ENCODE data around the gene LRR1.
"Not testable (repeated sequence)": the region's sequence is repeated elsewhere in the genome, so short reads cannot be mapped to it uniquely, and the experiment has no call there.

DNA sequence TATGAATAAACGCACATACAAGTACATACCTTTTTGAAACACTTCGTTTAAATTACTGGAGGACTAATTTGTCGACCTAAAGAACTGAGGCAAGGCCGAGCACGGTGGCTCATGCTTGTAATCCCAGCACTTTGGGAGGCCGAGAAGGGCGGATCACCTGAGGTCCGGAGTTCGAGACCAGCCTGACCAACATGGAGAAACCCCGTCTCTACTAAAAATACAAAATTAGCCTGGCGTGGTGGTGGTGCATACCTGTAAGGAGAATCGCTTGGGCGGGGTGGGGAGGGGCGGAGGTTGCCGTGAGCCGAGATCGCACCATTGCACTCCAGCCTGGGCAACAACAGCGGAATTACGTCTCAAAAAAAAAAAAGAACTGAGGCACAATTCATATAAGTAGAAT lies 20.5 kb downstream of the LRR1 start:
- TF ChIP-seq, protein P1, sequence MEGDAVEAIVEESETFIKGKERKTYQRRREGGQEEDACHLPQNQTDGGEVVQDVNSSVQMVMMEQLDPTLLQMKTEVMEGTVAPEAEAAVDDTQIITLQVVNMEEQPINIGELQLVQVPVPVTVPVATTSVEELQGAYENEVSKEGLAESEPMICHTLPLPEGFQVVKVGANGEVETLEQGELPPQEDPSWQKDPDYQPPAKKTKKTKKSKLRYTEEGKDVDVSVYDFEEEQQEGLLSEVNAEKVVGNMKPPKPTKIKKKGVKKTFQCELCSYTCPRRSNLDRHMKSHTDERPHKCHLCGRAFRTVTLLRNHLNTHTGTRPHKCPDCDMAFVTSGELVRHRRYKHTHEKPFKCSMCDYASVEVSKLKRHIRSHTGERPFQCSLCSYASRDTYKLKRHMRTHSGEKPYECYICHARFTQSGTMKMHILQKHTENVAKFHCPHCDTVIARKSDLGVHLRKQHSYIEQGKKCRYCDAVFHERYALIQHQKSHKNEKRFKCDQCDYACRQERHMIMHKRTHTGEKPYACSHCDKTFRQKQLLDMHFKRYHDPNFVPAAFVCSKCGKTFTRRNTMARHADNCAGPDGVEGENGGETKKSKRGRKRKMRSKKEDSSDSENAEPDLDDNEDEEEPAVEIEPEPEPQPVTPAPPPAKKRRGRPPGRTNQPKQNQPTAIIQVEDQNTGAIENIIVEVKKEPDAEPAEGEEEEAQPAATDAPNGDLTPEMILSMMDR (IDR thresholded peaks at IDR 0.05; ENCODE audit: low read depth, low read length, missing input control) = not testable (repeated sequence)
- TF ChIP-seq RAD21 (IDR thresholded peaks at IDR 0.05); JUND (IDR thresholded peaks at IDR 0.05); SP1 (IDR thresholded peaks at IDR 0.05); GABPA (IDR thresholded peaks at IDR 0.05 in 1 of 2, conservative IDR thresholded peaks at IDR 0.05 in 1 of 2): not testable (repeated sequence)
- TF ChIP-seq, protein P2, sequence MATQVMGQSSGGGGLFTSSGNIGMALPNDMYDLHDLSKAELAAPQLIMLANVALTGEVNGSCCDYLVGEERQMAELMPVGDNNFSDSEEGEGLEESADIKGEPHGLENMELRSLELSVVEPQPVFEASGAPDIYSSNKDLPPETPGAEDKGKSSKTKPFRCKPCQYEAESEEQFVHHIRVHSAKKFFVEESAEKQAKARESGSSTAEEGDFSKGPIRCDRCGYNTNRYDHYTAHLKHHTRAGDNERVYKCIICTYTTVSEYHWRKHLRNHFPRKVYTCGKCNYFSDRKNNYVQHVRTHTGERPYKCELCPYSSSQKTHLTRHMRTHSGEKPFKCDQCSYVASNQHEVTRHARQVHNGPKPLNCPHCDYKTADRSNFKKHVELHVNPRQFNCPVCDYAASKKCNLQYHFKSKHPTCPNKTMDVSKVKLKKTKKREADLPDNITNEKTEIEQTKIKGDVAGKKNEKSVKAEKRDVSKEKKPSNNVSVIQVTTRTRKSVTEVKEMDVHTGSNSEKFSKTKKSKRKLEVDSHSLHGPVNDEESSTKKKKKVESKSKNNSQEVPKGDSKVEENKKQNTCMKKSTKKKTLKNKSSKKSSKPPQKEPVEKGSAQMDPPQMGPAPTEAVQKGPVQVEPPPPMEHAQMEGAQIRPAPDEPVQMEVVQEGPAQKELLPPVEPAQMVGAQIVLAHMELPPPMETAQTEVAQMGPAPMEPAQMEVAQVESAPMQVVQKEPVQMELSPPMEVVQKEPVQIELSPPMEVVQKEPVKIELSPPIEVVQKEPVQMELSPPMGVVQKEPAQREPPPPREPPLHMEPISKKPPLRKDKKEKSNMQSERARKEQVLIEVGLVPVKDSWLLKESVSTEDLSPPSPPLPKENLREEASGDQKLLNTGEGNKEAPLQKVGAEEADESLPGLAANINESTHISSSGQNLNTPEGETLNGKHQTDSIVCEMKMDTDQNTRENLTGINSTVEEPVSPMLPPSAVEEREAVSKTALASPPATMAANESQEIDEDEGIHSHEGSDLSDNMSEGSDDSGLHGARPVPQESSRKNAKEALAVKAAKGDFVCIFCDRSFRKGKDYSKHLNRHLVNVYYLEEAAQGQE (IDR thresholded peaks at IDR 0.05) = not testable (repeated sequence)
- TF ChIP-seq, protein P3, sequence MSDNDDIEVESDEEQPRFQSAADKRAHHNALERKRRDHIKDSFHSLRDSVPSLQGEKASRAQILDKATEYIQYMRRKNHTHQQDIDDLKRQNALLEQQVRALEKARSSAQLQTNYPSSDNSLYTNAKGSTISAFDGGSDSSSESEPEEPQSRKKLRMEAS (IDR thresholded peaks at IDR 0.05) = not testable (repeated sequence)
- TF ChIP-seq, protein P4, sequence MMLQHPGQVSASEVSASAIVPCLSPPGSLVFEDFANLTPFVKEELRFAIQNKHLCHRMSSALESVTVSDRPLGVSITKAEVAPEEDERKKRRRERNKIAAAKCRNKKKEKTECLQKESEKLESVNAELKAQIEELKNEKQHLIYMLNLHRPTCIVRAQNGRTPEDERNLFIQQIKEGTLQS (IDR thresholded peaks at IDR 0.05) = not testable (repeated sequence)
